ENCODE measurements around the gene RBM17.
"Not testable (repeated sequence)": the region's sequence is repeated elsewhere in the genome, so short reads cannot be mapped to it uniquely, and the experiment has no call there.

The RBM17 gene

DNA sequence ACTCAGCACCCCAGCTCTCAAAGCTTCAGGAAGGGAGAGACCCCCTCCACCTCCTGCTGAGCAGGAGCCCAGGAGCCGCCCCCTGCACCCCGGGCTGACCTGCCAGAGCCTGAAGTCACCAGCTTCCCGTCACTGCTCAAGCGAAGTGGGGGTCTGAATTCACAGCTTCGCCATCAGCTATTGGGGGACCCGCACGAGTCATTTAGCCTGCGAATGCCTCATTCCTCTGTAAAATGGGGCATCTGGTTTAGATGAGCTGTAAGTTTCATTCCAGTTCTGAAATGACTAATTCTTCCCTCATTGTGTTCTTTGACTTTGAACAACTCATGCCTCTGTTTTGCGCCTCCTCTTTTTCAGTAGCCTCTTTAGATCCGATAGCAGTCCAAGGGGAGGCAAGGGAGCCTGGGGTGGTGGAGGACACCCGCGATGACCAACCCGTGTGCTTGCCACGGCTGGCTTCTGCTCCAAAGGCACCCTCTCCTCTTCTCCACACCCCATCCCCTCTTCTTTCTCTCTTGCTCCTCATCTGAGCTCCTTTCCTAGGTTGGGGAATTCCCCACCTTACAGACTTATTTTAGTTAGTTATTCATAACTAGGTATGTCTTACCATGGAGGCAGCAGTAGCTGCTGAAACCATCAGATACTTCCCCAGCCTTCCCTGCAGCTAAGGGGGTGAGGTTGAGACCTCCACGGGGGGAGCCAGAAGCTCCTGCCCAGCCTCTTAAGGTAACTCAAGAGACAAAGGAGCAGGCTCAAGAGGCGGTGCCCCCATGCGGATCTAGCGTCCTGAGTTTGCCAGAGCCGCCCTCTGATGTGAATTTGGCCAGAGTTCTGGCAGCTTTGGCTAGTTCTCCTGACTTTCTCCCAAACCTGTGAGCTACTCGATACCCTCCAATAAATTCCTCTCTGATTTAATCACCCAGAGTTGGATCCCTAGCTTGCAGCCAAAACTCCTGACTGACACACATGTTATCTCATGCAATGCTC is 47.7 kb downstream of the RBM17 start:
- no peak for DNase-seq (ENCODE audit: low spot score)

DNA sequence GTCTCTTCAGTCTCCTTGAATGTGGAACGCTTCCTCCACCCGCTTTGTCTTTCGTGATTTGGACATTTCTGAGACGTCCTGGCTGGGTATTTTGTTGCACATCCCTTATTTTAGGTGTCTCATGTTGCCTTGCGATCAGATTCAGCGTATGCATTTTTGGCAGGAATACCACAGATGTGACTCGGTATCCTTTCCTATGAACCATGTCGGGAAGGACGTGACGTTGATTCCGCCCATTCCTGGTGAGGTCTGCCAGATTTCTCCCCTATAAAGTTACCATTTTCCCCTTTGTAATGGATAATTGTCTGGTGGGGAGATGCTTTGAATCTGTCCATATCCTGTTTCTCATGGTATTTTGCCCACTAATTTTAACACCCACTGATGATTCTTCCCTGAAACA is 49.6 kb downstream of the RBM17 start:
- no peak for DNase-seq (ENCODE audit: low spot score)

GRCh38 chr10:6139470-6139869 is 50.6 kb downstream of the RBM17 start:
- DNase-seq (ENCODE audit: low spot score): no peak

DNA sequence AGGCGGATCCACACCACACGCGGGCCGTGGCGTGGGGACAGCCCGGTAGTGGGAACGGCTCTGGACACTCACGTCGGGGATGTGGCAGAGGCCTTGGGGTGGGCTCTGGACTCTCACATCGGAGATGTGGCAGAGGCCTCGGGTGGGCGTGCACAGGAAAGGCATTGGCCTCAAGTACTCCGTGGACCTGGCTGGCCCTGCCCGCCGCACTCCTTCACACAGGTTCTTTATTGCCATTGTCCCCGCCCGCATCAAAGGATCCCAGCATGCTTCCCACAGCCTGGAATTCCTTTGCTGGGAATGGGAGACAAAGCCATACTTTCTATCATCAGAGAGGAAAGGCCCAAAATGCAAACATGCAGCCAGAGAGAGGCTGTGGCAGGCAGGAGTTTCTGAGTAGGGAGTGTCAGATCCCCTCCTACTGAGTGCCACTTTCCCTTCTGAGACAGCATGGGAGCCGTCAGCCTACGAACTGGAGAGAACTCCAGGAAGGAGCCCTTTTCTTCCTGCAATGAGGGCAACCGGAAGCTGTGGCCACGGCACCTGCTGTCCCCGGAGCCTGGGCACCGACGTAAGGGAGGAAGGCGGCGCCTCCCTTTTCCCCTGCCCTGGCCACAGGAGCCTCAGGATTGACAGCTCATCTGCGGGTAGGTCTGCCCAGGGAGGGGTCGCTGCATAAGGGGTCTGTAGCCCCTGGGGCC is 51.5 kb downstream of the RBM17 start:
- DNase-seq (ENCODE audit: low spot score): no peak

DNA sequence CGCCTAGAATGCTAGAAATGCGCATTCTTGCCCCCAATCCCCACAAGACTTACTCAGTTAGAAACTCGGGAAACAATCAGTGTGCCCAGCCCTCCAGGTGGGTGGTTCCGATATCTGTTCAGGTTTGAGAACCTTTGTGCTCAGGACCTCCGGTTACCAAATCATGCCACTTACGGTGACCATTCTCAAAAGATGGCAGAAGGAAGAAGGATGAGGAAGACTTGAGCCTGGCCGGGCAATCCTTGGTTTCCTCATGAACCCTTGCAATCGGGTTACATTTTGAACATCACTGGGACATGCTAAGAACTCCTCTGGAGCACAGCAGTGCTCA is 52.1 kb downstream of the RBM17 start:
- DNase-seq (ENCODE audit: low spot score): no peak

- DNase-seq (ENCODE audit: low spot score): no peak
Observed at GRCh38 chr10:6141296-6142151, 52.7 kb downstream of the RBM17 start.

DNA sequence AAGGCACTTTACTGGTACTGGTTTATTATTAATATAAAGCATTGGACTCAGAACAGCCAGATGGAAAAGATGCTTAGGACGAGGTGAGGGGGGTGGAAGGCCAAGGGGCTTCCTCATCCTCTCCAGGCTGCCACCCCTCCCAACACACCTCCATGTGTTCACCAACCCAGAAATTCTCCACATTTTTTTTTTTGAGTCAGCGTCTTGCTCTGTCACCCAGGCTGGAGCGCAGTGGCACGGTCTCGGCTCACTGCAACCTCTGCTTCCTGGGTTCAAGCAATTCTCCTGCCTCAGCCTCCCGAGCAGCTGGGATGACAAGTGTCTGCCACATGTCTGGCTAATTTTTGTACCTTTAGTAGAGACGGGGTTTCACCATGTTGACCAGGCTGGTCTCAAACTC is 53.4 kb downstream of the RBM17 start:
- not testable (repeated sequence) for DNase-seq (ENCODE audit: low spot score)

- no peak for DNase-seq (ENCODE audit: low spot score)
Observed at GRCh38 chr10:6142644-6143043, 53.8 kb downstream of the RBM17 start.

DNA sequence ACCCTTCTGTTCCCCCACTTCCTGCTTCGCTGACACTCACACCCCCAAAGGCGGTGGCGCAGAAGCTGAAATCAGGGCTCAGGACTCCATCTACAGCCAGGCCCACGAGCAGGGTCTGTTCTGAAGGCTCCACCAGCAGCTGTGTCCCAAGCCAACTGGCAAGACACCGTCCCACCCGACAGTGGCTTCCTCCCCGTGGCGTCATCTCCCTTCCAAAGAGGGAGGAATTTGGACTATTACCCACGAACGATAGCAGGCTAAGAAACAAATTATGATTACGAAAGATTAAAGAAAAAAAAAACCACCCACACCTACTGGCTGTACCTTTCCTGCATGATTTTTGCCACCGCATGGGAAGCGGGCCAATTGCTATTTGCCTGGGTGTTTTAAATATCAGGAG is 54.3 kb downstream of the RBM17 start:
- no peak for DNase-seq (ENCODE audit: low spot score)

DNA sequence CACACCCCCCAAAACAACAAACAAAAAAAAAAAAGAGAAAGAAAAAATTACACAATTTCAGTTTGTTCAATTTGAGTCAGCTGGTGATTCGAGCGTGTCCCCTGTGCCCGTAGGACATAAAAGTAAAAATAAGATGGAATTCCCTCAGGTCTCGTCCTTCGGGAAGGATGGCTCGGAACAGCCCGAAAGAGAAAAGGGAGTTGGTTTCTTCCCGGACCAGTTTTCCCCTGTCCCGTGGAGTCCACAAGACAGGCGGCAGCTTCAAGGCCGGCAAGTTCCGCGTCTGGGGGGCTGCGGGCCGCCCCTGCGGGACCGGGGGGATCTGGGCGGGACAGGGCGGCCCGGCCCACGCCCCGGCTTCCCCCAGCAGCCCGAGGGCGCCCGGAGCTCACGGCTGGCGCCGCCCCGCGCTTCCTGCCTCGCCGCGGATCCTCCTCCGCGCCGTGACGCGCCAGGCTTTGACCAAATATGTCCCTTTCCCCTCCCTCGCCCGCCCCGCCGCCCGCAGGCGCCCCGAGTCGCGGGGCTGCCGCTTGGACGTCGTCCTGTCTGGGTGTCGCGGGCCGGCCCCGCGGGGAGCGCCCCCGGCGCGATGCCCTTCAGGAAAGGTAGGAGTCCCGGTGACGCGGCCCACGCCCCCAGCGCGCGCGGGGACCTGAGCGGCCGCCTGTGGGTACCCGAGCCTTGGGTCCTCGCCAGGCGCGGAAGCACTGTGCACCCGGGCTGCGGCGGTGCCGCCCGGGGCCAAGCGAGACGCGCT is 55.8 kb downstream of the RBM17 start:
- peak; percentile 85 for DNase-seq (ENCODE audit: low spot score)

DNA sequence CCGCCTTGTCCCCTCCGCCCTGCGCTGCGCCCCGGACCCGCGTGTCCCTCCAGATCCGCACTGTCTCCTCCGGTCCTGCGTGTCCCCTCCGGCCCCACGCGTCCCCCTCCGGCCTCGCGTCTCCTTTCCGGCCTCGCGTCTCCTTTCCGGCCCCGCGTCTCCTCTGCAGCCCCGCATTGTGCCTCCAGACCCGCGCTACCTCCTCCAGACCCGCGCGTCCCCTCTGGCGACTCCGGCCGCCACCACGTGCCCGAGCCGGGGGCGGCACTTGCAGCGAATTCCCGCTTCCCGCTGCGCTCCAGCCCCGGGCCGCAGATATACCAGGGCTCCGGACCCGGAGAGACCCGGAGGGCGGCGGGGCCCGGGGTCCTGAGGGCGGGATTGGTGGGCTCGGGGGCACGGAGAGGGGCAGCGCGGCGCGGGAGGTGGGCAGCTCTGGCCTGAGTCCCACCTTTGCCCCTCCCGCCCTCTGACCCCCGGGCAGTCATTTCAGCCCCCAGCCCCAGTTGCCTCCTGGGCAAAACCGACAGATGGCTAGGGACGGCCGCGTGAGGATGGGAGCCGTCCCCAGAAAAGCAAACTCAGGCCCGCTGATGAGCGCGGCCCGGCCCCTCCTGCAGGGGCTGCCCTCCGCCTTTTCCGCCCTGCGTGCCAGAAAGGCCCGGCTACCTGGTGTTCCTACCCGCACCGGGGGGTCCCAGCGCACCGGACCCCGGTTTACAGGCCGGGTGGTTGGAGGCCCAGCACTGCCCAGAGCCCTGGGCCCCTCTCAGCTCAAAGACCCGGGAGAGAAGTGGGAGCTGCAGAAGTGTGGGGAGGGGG is 56.5 kb downstream of the RBM17 start:
- no peak for DNase-seq (ENCODE audit: low spot score)

DNA sequence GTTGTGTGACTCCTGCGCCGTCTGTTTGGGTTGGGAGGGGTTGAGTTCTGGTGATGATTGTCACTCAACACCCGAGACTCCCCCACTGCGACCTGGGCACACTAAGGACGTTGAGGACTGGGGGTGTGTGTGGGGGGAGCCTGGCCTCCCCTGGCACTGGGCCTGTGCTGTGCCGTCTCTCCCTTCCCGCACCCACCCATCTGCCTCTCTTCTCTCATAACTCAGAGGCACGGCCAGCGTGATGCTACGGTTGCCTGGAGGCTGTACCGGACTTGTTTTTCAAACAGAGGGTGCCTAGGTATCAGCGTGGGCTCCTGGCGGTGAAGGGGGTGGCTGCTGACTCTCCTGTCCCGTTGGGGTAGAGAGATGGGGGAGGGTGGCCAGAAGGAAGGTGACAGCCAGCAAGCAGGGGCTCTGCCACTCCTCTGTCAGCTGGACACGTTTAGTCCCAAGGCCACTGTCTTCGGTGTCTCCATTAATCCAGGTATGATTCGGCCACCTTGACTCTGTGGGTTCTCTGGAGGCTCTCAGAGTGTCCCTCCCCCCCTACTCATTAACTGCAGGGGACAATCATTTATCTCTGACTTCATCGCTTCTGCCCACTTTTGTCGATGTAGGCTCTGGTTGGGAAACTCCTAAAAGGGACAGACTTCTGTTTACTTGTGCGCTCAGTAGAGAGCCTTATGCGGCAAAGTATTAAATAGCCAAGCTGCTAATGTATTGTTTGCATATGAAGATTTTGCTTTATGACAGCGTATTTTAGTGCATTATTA is 57.4 kb downstream of the RBM17 start:
- no peak for DNase-seq (ENCODE audit: low spot score)

DNA sequence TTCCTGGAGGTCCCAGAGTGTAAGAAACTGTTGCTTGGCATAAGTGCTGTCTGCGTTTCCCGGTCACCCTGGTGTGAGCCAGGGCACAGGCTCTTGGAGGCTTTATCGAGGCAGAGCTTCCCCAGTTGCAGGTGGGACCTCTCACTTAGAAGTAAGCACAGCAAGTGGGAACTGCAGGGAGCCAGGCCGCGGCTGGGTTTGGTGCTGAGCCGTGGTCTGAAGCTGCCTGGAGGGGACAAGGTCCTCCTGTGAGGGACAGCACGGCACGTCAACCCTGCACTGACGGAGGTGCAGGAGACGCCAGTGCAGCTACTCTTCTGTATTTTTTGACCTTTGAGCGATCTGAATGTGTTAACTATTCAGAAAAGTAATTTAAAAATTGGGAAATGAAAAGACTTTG is 58.1 kb downstream of the RBM17 start:
- DNase-seq (ENCODE audit: low spot score): no peak

DNA sequence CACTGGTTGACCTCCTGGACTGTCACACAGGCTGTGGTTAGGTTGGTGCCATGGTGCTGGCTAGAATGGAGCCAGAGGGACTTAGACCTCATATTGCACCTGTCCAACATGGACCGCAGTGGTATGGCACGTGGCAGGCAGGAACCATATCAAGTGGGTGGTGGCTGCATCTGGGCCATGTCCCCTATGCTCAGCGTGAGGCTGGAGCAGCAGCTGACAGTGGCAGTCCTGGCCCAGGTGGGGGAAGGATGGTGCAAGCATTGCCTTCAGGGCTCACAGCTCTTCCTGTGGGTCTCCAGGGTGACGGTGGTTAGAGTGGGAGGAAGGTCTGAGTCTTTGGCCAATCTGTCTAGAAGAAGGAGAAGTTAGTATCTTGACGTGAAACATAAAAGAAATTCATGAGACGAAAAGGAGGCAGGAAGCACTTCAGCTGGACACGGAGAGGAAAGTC is 59.4 kb downstream of the RBM17 start:
- DNase-seq (ENCODE audit: low spot score): no peak

DNA sequence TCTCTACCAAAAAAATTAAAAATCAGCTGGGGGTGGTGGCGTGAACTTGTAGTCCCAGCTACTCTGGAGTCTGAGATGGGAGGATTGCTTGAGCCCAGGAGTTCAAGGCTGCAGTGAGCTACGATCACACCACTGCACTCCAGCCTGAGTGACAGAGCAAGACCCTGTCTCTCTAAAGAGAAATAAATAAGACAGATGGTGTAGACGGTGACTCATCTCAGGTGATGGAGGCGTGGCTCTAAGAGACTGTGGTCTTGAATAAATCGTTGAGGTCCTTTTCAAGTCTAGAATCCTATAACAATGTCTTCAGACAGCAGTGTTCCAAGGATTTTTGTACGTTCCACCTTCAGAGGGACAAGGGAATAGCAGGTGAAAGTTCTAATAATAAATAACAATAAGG is 60.1 kb downstream of the RBM17 start:
- no peak for DNase-seq (ENCODE audit: low spot score)

DNA sequence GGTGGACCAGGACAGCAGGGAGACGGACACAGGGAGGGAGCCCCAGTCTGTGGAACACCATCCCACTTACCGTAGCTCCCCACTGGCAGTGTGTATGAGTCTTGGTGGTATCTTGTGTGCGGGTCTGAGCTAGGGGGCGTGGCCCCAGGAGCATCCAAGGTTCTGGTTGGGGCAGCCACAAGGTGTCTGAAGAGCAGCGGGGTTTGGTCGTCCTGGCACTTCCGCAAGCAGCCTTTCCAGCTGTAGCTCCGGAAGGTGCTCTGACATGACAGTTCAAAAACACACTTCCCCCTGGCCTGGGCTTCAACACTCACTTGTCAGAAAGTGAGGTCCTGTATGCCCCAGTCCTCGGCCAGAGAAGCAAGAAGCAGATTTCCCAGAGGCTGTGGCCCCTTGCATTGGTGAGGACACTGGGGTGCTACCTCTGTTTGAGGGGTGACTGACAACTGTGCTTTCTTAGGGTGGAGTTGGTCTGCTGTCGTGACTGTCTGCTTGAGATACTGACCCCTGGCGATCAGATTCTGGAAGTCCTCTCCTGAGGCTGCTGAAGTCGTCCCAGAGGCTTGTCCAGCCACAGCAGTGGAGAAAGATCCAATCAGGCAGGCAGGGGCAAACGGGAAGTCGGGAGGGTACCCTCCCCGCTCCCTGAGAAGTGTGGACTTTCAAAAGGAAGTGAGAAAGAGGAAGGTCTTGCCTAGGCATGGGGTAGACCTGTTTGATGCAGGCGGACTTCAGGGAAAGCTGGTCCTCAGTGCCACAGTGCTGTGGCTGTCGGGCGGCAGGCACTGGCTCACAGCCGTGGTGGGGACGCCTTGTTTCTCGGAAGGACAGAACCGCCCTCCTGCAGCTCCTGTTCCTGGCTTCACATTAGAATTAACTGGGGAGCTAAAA is 62.5 kb downstream of the RBM17 start:
- peak; percentile 76 for DNase-seq (ENCODE audit: low spot score)

DNA sequence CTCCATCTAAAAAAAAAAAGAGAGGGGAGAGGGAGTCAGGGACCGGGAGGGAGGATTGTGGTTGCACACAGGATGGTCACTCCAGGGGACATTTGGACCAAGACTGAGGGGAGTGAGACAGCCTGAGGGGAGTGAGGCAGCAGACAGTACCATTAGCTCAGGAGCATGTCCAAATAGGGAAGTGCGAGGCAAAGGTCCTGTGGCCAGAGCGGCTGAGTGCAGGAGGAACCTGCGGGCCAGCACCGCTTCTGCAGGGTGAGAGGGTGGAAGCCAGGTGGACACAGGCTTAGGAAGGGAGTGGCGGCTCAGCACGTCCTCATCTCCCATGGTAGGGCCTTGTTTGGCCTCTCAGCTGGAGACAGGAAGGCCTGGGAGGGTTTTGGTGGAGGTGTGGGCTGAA is 65.0 kb downstream of the RBM17 start:
- no peak for DNase-seq (ENCODE audit: low spot score)

DNA sequence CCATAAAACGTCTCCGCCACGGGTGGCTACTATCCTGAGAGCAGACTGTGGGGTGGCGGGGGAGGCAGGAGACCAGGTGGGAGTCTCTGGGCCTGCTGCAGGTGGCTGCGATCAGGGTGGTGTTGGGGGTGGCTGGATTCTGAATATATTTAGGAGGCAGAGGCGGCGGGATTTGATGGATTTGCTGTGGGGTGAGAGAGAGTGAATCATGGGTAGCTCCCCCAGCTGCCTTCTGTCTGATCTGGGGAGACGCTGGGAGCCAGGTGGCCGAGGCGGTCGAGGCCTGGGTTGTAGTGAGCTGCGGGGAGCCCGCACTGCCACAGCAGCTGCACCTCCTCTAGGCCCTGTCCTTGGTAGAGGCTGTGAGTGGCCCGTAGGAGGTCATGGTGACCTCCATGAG is 65.7 kb downstream of the RBM17 start:
- DNase-seq (ENCODE audit: low spot score): no peak

- no peak for DNase-seq (ENCODE audit: low spot score)
Observed at GRCh38 chr10:6158276-6158675, 69.4 kb downstream of the RBM17 start.
